ENCODE measurements around the gene ST6GAL2.

ST6GAL2 gene

DNA sequence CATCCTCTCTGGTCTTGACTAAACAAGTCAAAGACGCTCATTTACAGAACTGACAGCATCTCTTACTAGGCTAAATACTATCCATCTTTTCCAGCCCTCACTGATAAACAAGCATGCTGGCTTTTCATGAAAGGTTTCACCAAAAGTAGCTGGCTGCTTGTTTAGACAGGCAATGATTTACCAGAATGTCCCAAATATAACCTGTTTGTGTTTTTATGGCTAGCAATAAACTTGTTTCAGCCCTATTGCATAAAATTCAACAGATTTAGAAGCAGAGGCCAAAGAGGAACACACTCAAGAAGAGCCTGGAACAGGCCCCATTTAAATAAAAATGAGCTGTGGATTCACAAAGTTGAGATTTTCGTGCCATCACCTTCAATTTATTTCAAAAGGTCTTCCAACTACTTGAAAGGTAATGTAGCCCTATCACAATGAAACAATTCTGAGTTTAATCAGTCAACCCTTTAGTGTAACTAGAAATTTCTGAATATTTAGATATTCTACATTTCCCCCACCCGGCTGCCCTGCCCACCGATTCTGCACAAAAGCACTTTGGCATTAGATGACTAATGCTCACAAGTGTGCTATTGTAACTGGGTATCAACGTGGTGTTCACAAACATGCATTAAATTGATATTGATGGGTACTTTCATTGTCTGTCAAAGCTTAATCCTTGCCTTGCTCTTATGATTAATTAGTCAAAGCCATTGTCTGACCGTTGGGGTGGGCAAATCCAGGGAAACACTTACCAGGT lies 54.0 kb downstream of the ST6GAL2 start:
- peaks cover 43% of the 10 kb centered on the region for H3K4me1 Mint-ChIP-seq
- H3K4me3 Mint-ChIP-seq = no peak overlapping the region
- DNase-seq = no peak
- TF ChIP-seq, protein P1, sequence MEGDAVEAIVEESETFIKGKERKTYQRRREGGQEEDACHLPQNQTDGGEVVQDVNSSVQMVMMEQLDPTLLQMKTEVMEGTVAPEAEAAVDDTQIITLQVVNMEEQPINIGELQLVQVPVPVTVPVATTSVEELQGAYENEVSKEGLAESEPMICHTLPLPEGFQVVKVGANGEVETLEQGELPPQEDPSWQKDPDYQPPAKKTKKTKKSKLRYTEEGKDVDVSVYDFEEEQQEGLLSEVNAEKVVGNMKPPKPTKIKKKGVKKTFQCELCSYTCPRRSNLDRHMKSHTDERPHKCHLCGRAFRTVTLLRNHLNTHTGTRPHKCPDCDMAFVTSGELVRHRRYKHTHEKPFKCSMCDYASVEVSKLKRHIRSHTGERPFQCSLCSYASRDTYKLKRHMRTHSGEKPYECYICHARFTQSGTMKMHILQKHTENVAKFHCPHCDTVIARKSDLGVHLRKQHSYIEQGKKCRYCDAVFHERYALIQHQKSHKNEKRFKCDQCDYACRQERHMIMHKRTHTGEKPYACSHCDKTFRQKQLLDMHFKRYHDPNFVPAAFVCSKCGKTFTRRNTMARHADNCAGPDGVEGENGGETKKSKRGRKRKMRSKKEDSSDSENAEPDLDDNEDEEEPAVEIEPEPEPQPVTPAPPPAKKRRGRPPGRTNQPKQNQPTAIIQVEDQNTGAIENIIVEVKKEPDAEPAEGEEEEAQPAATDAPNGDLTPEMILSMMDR (IDR thresholded peaks at IDR 0.05) = no peak
- H3K36me3 Mint-ChIP-seq (ENCODE audit: low read depth) = peaks cover 65% of the 10 kb centered on the region
- no peaks in the 10 kb centered on the region for H3K27me3 Mint-ChIP-seq (ENCODE audit: low read depth, poor library complexity)
- H3K27ac Mint-ChIP-seq = no peak overlapping the region
- H3K9me3 Mint-ChIP-seq = peaks cover 4% of the 10 kb centered on the region

DNA sequence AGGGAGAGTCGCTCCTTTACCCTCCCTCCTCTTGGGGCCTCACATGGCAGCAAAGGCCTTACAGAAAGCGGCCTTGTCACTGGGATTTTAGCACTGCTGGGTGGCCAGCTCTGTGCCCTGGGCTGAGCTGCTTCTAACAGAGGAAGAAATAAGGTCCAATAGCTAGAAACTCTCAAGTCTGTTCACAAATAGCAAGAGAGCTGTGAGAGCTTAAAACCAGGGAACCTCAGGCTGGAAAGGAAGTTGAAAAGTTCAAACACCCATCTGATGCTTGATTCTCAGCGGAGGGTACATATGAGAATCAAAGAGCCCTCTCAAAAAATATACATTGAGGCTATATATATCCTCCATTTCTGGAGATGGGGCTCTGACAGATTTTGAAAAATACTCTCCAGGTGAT lies 54.7 kb downstream of the ST6GAL2 start:
- no peak overlapping the region for H3K27ac Mint-ChIP-seq
- DNase-seq = no peak

DNA sequence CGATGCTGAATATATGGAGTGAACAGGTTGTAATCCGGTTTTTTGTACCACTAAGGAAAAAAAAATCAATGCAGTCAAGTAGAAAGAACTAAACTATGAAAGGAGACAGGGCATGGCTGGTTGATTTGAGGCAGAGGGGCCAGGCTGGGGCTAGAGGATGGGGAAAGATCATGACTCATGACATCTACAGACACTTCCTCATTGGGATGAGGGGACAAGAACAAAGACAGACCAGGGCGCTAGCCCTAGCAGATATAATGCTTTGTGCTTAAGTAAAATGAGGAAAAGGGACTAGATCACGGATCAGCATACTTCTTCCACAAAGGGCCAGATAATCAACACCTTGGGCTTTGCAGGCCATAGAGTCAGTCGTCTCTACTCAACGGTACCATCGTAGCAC lies 55.8 kb downstream of the ST6GAL2 start:
- Mint-ChIP-seq H3K4me3 (no peak overlapping the region), H3K36me3 (ENCODE audit: low read depth) (peaks cover 83% of the 10 kb centered on the region), H3K27me3 (ENCODE audit: low read depth, poor library complexity) (no peaks in the 10 kb centered on the region), H3K9me3 (peaks cover 10% of the 10 kb centered on the region), H3K27ac (no peak overlapping the region), H3K4me1 (peaks cover 43% of the 10 kb centered on the region)
- DNase-seq = no peak
- TF ChIP-seq, protein P1 (IDR thresholded peaks at IDR 0.05) = no peak

More for the DNA sequence above, 54.7 kb downstream of the ST6GAL2 start:
- Mint-ChIP-seq H3K27me3 (ENCODE audit: low read depth, poor library complexity) (no peaks in the 10 kb centered on the region), H3K4me3 (no peak overlapping the region), H3K9me3 (peaks cover 4% of the 10 kb centered on the region), H3K36me3 (ENCODE audit: low read depth) (peaks cover 73% of the 10 kb centered on the region), H3K4me1 (peaks cover 43% of the 10 kb centered on the region)
- TF ChIP-seq, protein P1 (IDR thresholded peaks at IDR 0.05) = no peak

DNA sequence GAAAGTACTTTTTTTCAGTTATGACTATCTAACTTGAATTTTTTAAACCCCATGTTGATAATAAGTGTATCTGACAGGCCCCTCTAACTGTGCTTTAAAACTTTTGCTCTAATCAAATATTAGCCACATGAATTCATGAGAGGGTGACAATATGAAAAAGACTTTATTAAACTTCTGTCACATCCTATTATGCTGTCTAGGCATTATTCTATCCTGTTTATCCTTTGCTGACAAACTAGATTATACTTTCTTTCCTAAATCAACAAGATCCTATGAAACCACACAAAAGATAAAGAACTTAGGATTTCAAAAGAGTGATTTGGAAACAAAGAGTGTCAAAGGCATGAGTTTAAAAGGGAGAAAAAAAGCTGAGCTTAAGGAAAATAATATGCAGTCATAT lies 57.8 kb downstream of the ST6GAL2 start:
- H3K4me3 Mint-ChIP-seq = no peak overlapping the region
- H3K9me3 Mint-ChIP-seq = peaks cover 15% of the 10 kb centered on the region
- H3K36me3 Mint-ChIP-seq (ENCODE audit: low read depth) = peaks cover 96% of the 10 kb centered on the region
- H3K27ac Mint-ChIP-seq = no peak overlapping the region
- DNase-seq = no peak
- TF ChIP-seq, protein P1 (IDR thresholded peaks at IDR 0.05) = no peak
- peaks cover 26% of the 10 kb centered on the region for H3K4me1 Mint-ChIP-seq
- H3K27me3 Mint-ChIP-seq (ENCODE audit: low read depth, poor library complexity) = no peaks in the 10 kb centered on the region

DNA sequence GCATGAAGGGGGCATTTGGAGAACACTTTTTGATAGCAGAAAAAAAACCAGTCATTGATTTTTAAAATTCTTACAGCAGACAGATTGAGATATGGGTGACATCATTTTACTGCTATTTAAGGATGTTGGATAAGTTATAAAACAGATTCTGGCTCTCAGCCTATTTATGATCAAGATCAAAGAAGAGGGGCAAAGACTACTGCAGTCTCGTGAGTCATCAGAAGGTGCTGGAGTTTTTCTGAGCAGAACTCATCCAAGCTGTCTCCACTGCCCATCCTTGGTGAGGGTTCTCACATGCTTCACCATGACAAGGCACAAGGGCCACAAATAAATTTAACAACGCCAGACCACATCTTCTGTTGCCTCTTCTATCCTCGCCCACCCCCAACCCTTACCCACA lies 58.8 kb downstream of the ST6GAL2 start:
- Mint-ChIP-seq H3K4me3 (no peak overlapping the region), H3K4me1 (peaks cover 16% of the 10 kb centered on the region), H3K27me3 (ENCODE audit: low read depth, poor library complexity) (no peaks in the 10 kb centered on the region), H3K27ac (no peak overlapping the region), H3K9me3 (peaks cover 16% of the 10 kb centered on the region), H3K36me3 (ENCODE audit: low read depth) (peaks cover 92% of the 10 kb centered on the region)
- TF ChIP-seq, protein P1 (IDR thresholded peaks at IDR 0.05) = no peak
- no peak for DNase-seq

DNA sequence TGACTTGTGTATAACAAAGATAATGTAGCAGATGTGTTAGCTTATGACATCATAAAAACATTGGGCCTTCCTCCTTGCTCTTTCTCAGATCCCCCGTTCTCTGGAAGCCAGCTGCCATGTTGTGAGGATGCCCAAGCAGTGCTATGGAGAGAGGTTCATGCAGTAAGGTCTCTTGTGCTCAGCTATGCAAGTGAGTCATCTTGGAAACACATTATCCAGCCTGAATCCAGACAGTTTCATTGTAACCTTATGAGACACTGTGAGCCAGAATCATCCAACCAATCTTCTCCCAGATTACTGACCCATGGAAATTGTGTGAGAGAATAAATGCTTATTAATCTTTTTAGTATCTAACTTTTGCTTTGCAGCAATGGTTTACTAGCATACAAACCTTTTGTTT lies 60.8 kb downstream of the ST6GAL2 start:
- no peak overlapping the region for H3K27ac Mint-ChIP-seq

More for the DNA sequence above, 60.8 kb downstream of the ST6GAL2 start:
- DNase-seq = no peak
- Mint-ChIP-seq H3K4me3 (no peak overlapping the region), H3K9me3 (peaks cover 17% of the 10 kb centered on the region), H3K4me1 (peaks cover 2% of the 10 kb centered on the region), H3K27me3 (ENCODE audit: low read depth, poor library complexity) (no peaks in the 10 kb centered on the region), H3K36me3 (ENCODE audit: low read depth) (peaks cover 96% of the 10 kb centered on the region)
- TF ChIP-seq, protein P1 (IDR thresholded peaks at IDR 0.05) = no peak
